BJ (cell line): ENCODE data around the gene TMEM243. TPM values are rescaled to one million over a fixed set of nuclear protein-coding genes. Genes with fewer than 3 reads are reported as not detected.
"Not testable (repeated sequence)": the region's sequence is repeated elsewhere in the genome, so short reads cannot be mapped to it uniquely, and the experiment has no call there.

Experiments
- CTCF ChIA-PET: fragments of 350-600 bp; formaldehyde crosslinking; extraction: SDS; loops from one replicate; lab custom pipeline; 2021; ENCODE audit warnings: antibody characterized with exemption, inconsistent platforms; lab: Yijun Ruan, JAX
- POLR2A ChIA-PET: fragments of 300-600 bp; sonication (Branson Sonifier 250); formaldehyde crosslinking; extraction: SDS; loops from one replicate; lab custom pipeline; 2021; ENCODE audit warnings: antibody characterized with exemption; lab: Charles Lee
- DNase-seq: peaks from one replicate; pipeline ENCODE4 v3.0.0-alpha.2; 2011; ENCODE audit warnings: low read depth
- H3K27me3 ChIP-seq: 2 replicates; pipeline ENCODE4 v1.6.0; 2011; ENCODE audit warnings: low read length; ENCODE audit not compliant: control insufficient read depth, insufficient read depth
- H3K36me3 ChIP-seq: 2 replicates; pipeline ENCODE4 v1.5.1; 2011; ENCODE audit warnings: low read length; ENCODE audit not compliant: control insufficient read depth, insufficient read depth
- H3K4me3 ChIP-seq: 2 replicates; pipeline ENCODE4 v1.5.1; 2011; ENCODE audit warnings: low read depth, mild to moderate bottlenecking, control low read depth, low read length
- polyA plus RNA-seq: library from polyadenylated mRNA; depleted of rRNA; stranded (reverse); fragments of >200 nt; gene quantifications from 2 replicates; pipeline ENCODE4 v1.2.3, GENCODE V29; 2011
- TF ChIP-seq, protein P1 (sequence below): IDR thresholded peaks from 2 replicates; pipeline ENCODE4 v1.5.1; 2011; ENCODE audit warnings: low read depth, mild to moderate bottlenecking, control low read depth, inconsistent platforms, low read length, moderate library complexity; ENCODE audit not compliant: insufficient read depth

The TMEM243 gene
- polyA plus RNA-seq, 1 experiment, result 23.6 TPM

GRCh38 chr7:87204933-87205332 is 14.6 kb downstream of the TMEM243 start:
- TF ChIP-seq, protein P1, sequence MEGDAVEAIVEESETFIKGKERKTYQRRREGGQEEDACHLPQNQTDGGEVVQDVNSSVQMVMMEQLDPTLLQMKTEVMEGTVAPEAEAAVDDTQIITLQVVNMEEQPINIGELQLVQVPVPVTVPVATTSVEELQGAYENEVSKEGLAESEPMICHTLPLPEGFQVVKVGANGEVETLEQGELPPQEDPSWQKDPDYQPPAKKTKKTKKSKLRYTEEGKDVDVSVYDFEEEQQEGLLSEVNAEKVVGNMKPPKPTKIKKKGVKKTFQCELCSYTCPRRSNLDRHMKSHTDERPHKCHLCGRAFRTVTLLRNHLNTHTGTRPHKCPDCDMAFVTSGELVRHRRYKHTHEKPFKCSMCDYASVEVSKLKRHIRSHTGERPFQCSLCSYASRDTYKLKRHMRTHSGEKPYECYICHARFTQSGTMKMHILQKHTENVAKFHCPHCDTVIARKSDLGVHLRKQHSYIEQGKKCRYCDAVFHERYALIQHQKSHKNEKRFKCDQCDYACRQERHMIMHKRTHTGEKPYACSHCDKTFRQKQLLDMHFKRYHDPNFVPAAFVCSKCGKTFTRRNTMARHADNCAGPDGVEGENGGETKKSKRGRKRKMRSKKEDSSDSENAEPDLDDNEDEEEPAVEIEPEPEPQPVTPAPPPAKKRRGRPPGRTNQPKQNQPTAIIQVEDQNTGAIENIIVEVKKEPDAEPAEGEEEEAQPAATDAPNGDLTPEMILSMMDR, result no peak
- ChIA-PET CTCF (interaction anchor here (0.7 kb wide), 1 partner anchor 24 kb away, joined by 3 read pairs; no protein-coding TSS in a partner anchor), POLR2A (no interaction called here)
- H3K4me3 ChIP-seq, result no peak overlapping the region
- no peaks in the 10 kb centered on the region; the same call in 1 of the 2 replicates for H3K36me3 ChIP-seq
- H3K27me3 ChIP-seq, result no peaks in the 10 kb centered on the region
- DNase-seq, result no peak

GRCh38 chr7:87203929-87204328 is 15.6 kb downstream of the TMEM243 start:
- H3K27me3 ChIP-seq, CTCF ChIA-PET, H3K36me3 ChIP-seq, H3K4me3 ChIP-seq, POLR2A ChIA-PET, DNase-seq: not testable (repeated sequence)

GRCh38 chr7:87202705-87203104 is 16.8 kb downstream of the TMEM243 start:
- H3K36me3 ChIP-seq, result no peaks in the 10 kb centered on the region; the same call in 1 of the 2 replicates
- no peak for DNase-seq
- CTCF ChIA-PET, result interaction anchor here (2.1 kb wide), 1 partner anchor 9 kb away, joined by 11 read pairs; no protein-coding TSS in a partner anchor
- POLR2A ChIA-PET, result interaction anchor here (0.6 kb wide), 1 partner anchor 1025 kb away, joined by 13 read pairs; no protein-coding TSS in a partner anchor
- no peak overlapping the region for H3K4me3 ChIP-seq
- TF ChIP-seq, protein P1, result no peak
- no peaks in the 10 kb centered on the region for H3K27me3 ChIP-seq

GRCh38 chr7:87202208-87202607 is 17.3 kb downstream of the TMEM243 start:
- Histone ChIP-seq H3K27me3 (no peaks in the 10 kb centered on the region), H3K4me3 (no peak overlapping the region), H3K36me3 (no peaks in the 10 kb centered on the region; the same call in 1 of the 2 replicates)
- POLR2A ChIA-PET, result no interaction called here
- CTCF ChIA-PET, result interaction anchor here (2.1 kb wide), 1 partner anchor 10 kb away, joined by 11 read pairs; no protein-coding TSS in a partner anchor
- TF ChIP-seq, protein P1, result no peak
- no peak for DNase-seq

DNA sequence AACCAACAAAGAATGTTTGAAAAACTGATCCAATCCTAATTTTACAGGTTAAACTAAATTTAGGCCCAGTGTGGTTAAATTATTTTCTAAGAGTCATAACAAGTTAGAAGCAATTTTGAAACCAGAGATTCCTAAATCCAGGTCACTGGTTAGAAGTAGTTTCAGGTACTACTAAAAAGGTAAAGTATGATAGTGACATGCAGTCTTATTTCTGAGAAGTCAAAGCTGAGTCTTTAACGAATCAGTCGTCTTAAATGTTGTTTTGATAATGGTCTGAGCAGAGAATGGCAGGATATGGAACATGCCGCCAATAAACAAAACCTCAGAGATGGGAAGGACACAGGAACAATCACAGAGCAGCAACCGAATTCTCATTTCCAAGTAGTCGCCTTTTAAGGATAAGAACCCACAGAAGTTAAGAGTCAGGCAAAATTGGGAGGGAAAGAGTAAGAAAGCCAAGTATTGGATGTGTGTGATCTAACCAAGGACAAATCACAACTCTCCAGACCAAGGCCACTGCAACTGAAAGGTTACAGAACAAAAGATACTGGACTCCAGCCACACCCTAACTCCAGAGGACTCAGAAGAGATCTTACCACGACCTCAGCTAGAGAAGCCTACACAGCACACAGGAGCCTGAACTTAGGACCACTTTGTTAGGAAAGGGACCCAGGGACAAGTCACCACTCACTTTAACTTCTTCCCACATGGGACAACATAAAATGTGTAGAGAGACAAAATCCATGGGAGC is 19.7 kb downstream of the TMEM243 start:
- DNase-seq, result no peak
- Histone ChIP-seq H3K4me3 (no peak overlapping the region), H3K27me3 (no peaks in the 10 kb centered on the region), H3K36me3 (peaks cover 2% of the 10 kb centered on the region; the same call in 1 of the 2 replicates)
- CTCF ChIA-PET, result no interaction called here
- TF ChIP-seq, protein P1, result no peak
- POLR2A ChIA-PET, result no interaction called here
